CD4-positive, alpha-beta T cell treated with Interleukin-17A for 4 hours (primary cell): ENCODE results near the gene TRIM66.
A peak's percentile ranks its signal among the peaks of the same experiment; 100 is the strongest.

ENCODE experiments used
- DNase-seq: peaks from one replicate; pipeline ENCODE4 v3.0.0-alpha.2; 2020; ENCODE audit warnings: mixed read lengths

TRIM66 gene

DNA sequence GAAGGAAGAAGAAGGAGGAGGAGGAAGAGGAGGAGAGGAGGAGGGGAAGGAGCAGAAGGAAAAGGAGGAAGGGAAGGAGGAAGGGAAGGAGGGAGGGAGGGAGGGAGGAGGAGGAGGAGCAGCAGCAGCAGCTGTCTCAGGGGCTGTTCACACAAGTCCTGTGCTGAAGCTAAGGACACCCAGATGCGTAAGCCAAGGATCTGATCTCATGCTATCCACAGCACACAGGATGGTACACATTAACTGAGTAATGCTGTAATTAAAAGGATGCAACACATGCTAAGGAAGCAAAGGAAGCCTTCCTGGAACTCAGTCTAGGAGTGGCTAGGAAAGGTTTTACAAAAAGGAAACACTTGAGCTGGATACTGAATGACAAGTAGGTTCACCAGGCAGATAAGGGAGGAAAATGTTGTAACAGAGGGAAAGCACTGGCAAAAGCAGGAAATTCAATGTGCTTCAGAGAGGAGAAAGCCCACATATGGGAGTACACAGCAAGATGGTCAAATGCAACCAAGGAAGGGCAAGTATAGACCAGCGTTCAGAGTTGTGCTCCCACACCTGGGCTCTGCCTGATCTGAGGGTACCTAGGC, 32.0 kb downstream of the TRIM66 start:
- DNase-seq = no peak

GRCh38 chr11:8649361-8649760, 33.1 kb downstream of the TRIM66 start:
- no peak for DNase-seq

GRCh38 chr11:8646873-8647272, 35.6 kb downstream of the TRIM66 start:
- DNase-seq = no peak

DNA sequence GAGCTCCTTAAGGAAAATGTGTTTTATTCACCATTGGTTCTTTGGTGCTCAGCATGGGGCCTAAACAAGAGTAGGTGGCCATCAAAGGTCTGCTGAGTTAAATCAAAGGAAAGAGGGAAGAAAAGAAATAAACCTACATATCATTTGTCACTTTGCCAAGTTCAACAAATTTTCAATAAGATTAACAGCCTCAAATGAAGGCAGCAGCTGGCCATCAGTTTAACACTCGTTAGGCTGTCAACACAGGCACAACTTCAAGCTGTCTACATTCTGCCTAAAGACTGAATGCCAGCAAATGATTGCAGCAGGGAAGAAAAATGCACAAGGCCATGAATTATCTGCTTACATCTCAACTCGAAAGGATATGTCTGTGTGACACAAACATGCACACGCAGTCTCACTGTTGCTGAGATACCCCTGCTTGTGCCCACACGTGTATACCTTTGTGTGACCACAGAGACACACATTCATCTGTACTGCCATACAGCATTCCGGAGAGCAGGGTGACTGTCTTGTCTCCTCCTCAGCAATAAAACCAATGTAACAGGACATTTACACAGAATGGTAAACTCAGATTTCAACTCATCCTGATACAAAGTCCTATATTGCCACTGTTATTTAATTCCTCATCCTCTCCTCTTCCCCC, 40.1 kb downstream of the TRIM66 start:
- no peak for DNase-seq

GRCh38 chr11:8641332-8641731, 41.1 kb downstream of the TRIM66 start:
- DNase-seq = no peak

- DNase-seq = no peak
Observed at GRCh38 chr11:8640267-8640906, 42.1 kb downstream of the TRIM66 start.

GRCh38 chr11:8639655-8640054, 42.8 kb downstream of the TRIM66 start:
- no peak for DNase-seq

GRCh38 chr11:8638300-8638699, 44.2 kb downstream of the TRIM66 start:
- DNase-seq = no peak

GRCh38 chr11:8636127-8636526, 46.3 kb downstream of the TRIM66 start:
- DNase-seq = no peak

- DNase-seq = no peak
Observed at GRCh38 chr11:8634498-8634897, 48.0 kb downstream of the TRIM66 start.

DNA sequence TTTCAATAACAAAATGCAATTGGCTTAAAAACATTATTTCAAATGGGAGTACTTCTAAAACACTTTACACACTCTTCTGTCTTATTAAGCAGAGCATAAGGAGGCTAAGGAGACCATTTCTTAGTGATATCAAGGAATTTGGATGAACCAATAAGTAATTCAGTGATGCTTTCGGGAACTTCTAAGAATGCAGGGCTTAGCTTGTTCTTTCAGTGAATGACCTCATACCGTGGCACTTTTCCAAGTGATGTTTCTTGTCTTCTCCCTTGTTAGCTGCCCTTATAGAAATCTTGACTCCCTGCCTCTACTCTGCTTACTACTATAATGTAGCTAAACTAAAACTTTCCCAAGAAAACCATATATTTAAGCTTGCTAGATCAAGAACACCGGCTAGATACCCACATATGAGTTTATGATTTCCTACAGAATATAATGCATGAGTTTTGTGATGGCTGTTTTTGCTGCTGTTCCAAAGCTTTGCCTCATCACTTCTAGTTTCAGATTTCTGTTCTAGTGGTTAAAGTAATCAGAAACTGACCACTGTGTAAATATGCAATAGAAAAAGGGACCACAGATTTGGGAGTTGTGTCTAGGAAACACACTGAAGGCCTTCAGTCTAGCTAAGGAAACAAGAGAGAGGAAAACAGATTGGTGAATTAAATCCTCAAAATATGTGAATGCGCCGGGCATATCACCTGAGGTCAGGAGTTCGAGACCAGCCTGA, 50.9 kb downstream of the TRIM66 start:
- no peak for DNase-seq

DNA sequence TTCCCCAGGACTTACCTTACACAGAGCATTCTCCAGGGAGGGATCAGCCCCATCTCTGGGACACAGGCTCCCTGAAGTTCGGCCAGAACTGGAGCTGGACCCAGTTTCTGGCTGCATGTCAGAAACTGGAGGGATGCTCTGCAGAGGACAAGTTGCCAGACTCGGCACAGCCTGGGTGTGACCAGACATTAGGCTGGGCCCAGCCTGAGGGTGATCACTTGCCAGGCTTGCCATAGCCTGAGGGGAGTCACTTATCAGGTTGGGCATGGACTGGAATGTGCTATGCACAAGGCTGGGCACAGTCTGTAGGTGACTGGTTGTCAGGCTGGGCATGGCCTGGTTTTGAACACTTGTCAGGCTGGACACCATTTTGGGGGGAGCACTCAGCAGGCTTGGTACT, 57.8 kb downstream of the TRIM66 start:
- DNase-seq = no peak

- DNase-seq = no peak
Observed at GRCh38 chr11:8621147-8621546, 61.3 kb downstream of the TRIM66 start.

DNA sequence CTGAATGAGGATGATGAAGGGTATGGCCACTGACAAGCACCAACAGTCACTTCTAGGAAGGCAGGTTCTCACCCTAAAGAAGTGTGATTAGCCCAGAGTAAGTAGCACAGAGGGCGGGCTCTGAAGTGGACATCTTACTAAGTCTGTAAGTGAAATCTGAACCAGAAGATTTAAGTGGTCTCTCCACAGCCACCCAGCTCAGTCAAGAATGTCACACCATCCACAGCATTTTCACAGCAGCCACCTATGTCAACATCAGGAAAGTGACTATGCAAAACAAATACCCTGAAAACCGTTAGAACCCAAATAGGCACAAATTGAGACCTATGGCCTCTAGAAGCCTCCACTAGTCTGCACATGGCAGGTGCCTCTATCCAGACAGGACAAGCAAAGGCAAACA, 65.4 kb downstream of the TRIM66 start:
- DNase-seq = no peak

DNA sequence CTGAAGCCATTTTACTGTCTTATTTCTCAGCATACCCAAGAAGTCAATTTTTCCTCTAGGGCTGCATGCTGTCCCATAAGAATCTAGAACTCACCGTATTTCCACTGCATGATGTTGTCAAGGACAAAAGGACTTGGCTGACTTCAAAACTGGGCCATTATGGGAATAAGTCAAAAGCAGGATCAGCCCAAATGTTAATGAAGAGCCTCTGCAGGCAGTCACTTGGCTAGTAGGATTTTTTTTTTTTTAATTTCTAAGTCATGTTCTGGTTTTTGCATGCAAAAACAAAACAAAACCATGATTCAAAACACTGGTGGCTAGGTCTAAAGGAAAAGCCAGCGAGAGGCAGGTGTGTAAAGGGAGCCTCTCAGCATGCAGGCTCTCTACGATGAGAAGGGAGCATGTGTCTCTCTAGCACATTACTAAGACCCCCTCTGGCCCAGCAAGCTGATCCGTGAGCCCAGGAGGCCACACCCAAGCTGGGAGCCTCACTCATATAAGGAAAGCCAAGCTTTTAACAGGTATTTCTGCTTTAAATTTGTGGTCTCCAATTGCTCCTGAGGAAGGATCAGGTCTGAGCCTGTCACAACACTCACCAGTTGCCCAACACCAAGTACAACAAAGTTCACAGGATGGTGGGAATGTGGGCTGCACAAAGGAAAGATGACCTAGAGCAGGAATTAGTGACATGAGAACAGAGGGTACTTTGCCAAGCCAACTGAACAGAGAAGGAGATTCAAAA, 67.0 kb downstream of the TRIM66 start:
- DNase-seq = no peak

- DNase-seq = no peak
Observed at GRCh38 chr11:8614497-8614896, 68.0 kb downstream of the TRIM66 start.

GRCh38 chr11:8613036-8613435, 69.4 kb downstream of the TRIM66 start:
- DNase-seq = no peak

GRCh38 chr11:8612522-8612921, 69.9 kb downstream of the TRIM66 start:
- DNase-seq = no peak

- no peak for DNase-seq
Observed at GRCh38 chr11:8610532-8611116, 71.8 kb downstream of the TRIM66 start.

DNA sequence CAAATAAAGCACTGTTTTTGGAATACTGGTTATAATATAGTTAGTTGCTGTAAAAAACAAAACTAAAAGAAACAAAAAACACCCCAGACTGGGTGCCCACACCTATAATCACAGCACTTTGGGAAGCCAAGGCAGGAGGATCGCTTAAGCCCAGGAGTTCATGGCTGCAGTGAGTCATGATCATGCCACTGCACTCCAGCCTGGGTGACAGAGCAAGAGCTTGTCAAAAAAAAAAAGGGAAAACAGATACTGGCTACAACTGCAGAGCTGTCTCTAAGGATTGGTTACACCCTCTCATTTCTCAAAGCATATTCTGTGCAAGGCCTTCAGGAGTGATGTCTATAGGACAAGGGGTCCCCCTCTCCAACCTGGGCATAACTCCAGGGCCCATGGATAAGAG, 73.8 kb downstream of the TRIM66 start:
- no peak for DNase-seq

GRCh38 chr11:8605971-8606563, 76.4 kb downstream of the TRIM66 start:
- DNase-seq = no peak

- DNase-seq = peak; percentile 16
Observed at GRCh38 chr11:8604078-8604723, 78.3 kb downstream of the TRIM66 start.
